ENCODE data around the gene DPYSL5. TPM values are rescaled to one million over a fixed set of nuclear protein-coding genes. Genes with fewer than 3 reads are reported as not detected.
"Not testable (repeated sequence)": the region's sequence is repeated elsewhere in the genome, so short reads cannot be mapped to it uniquely, and the experiment has no call there.

DPYSL5 gene
- polyA plus RNA-seq, 3 donors from 2014 or later: not detected

DNA sequence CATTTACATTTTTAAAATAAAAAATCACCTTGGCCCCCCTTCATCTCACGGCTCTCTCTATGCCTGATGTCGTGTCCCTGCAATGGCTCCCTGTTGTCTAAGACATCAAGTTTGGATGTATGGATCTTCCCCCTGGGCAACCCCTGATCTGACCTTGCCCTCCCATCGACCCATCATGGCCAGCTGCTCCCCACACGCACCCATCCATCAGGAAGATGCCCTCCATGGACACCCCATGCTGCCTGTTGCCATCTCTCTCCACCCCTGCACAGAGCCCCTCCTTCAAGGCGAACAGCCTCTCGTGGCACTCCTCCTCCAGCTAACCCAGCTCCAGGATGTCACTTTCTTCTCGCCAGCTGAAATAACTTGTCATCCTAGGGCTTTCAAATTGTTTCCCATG is 59.5 kb downstream of the DPYSL5 start:
- no peak for DNase-seq
- no peak overlapping the region for H3K4me3 Mint-ChIP-seq
- peaks cover 0 to 13% (median 2%) of the 10 kb centered on the region in 3 donors for H3K27me3 Mint-ChIP-seq (ENCODE audit: low read depth in 3 of 3)
- no peaks in the 10 kb centered on the region for H3K9me3 Mint-ChIP-seq
- H3K36me3 Mint-ChIP-seq: no peaks in the 10 kb centered on the region
- H3K27ac Mint-ChIP-seq: no peak overlapping the region
- no peaks in the 10 kb centered on the region for H3K4me1 Mint-ChIP-seq

DNA sequence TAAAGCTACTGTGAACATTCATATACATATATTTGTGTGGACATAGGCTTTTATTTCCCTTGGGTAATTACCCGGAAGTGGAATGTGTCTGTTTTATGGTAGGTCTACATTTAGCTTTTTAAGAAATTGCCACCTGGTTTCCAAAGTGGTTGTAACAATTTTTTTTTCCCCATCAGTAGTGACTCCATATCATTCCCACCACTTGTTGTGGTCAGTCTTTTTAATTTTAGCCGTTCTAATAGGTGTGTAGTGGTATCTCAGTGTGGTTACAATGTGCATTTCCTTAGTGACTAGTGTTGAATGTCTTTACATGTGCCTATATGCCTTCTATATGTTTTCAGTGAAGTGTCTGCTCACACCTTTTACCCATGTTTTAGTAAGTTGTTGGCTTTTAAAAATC is 62.2 kb downstream of the DPYSL5 start:
- Mint-ChIP-seq H3K27me3 (ENCODE audit: low read depth in 3 of 3) (peaks cover 2 to 19% (median 2%) of the 10 kb centered on the region in 3 donors), H3K27ac (no peak overlapping the region), H3K4me3 (no peak overlapping the region), H3K36me3 (no peaks in the 10 kb centered on the region), H3K9me3 (no peaks in the 10 kb centered on the region), H3K4me1 (no peaks in the 10 kb centered on the region)
- no peak for DNase-seq

- no peak for DNase-seq
- Mint-ChIP-seq H3K4me3 (no peak overlapping the region), H3K9me3 (no peaks in the 10 kb centered on the region), H3K36me3 (no peaks in the 10 kb centered on the region), H3K4me1 (no peaks in the 10 kb centered on the region), H3K27me3 (ENCODE audit: low read depth in 3 of 3) (peaks cover 2 to 14% (median 2%) of the 10 kb centered on the region in 3 donors), H3K27ac (no peak overlapping the region)
These were observed 64.3 kb downstream of the DPYSL5 start for GRCh38 chr2:26911911-26912861.

GRCh38 chr2:26913606-26913998 is 65.7 kb downstream of the DPYSL5 start:
- Mint-ChIP-seq H3K4me3 (no peak overlapping the region), H3K27ac (no peak overlapping the region), H3K36me3 (no peaks in the 10 kb centered on the region)

GRCh38 chr2:26913999-26914658 is 66.2 kb downstream of the DPYSL5 start:
- Mint-ChIP-seq H3K36me3 (no peaks in the 10 kb centered on the region), H3K27ac (no peak overlapping the region), H3K4me3 (no peak overlapping the region), H3K9me3 (no peaks in the 10 kb centered on the region), H3K4me1 (no peaks in the 10 kb centered on the region), H3K27me3 (ENCODE audit: low read depth in 3 of 3) (peaks cover 2 to 11% (median 4%) of the 10 kb centered on the region in 3 donors)
- DNase-seq: no peak

More at GRCh38 chr2:26913606-26913998, 65.7 kb downstream of the DPYSL5 start:
- H3K4me1 Mint-ChIP-seq: no peaks in the 10 kb centered on the region
- H3K27me3 Mint-ChIP-seq (ENCODE audit: low read depth in 3 of 3): peaks cover 0 to 11% (median 2%) of the 10 kb centered on the region in 3 donors
- no peak for DNase-seq
- no peaks in the 10 kb centered on the region for H3K9me3 Mint-ChIP-seq

GRCh38 chr2:26914659-26915310 is 66.9 kb downstream of the DPYSL5 start:
- H3K27me3 Mint-ChIP-seq (ENCODE audit: low read depth in 3 of 3): peaks cover 4 to 11% (median 5%) of the 10 kb centered on the region in 3 donors
- no peaks in the 10 kb centered on the region for H3K36me3 Mint-ChIP-seq
- H3K4me3 Mint-ChIP-seq: no peak overlapping the region
- DNase-seq: no peak
- no peaks in the 10 kb centered on the region for H3K4me1 Mint-ChIP-seq
- H3K27ac Mint-ChIP-seq: no peak overlapping the region
- no peaks in the 10 kb centered on the region for H3K9me3 Mint-ChIP-seq

- Mint-ChIP-seq H3K4me3 (no peak overlapping the region), H3K4me1 (no peaks in the 10 kb centered on the region), H3K27me3 (ENCODE audit: low read depth in 3 of 3) (peaks cover 4 to 10% (median 5%) of the 10 kb centered on the region in 3 donors), H3K9me3 (no peaks in the 10 kb centered on the region), H3K36me3 (no peaks in the 10 kb centered on the region), H3K27ac (no peak overlapping the region)
- DNase-seq: no peak
These were observed 67.4 kb downstream of the DPYSL5 start for GRCh38 chr2:26915316-26915715.

- Mint-ChIP-seq H3K27me3 (ENCODE audit: low read depth in 3 of 3) (peaks cover 4 to 6% (median 5%) of the 10 kb centered on the region in 3 donors), H3K4me3 (no peak overlapping the region), H3K36me3 (no peaks in the 10 kb centered on the region), H3K9me3 (no peaks in the 10 kb centered on the region), H3K4me1 (no peaks in the 10 kb centered on the region), H3K27ac (no peak overlapping the region)
- DNase-seq: no peak
These were observed 68.3 kb downstream of the DPYSL5 start for GRCh38 chr2:26916128-26916692.

DNA sequence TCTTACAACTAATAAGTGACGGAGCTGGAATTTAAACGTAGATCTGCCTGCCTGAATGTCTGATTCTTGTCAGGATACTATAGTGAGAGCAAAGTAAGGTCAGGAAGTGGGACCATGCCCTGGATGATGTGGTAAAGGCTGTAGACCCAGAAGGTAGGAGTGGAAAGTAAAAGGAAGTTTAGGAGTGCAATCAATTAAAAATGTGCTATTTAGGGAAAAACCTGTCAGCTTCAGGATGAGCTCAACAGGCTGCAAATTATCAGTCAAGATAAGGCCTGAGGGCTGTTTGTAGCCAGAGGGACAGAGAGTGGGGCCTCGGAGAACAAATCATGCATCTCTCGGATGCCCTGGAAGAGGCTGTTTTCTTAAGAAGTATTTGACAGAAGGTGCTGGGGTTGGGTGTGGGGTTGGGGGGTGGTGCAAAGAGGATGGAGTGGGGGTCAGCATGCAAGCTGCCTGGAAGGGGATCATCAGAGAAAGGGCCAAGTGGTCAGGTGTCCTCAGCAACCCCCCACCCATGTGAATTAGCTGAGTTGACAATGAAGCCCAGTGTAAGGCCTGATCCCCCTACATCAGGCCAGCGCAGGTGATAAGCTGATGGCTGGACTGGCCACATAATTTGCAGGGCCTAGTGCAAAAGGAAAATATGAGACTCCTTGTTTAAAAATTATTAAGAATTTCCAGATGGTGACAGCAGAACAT is 69.4 kb downstream of the DPYSL5 start:
- Mint-ChIP-seq H3K9me3 (no peaks in the 10 kb centered on the region), H3K27ac (no peak overlapping the region), H3K27me3 (ENCODE audit: low read depth in 3 of 3) (peaks cover 5 to 7% (median 6%) of the 10 kb centered on the region in 3 donors), H3K36me3 (no peaks in the 10 kb centered on the region), H3K4me1 (no peaks in the 10 kb centered on the region), H3K4me3 (no peak overlapping the region)
- DNase-seq: no peak

DNA sequence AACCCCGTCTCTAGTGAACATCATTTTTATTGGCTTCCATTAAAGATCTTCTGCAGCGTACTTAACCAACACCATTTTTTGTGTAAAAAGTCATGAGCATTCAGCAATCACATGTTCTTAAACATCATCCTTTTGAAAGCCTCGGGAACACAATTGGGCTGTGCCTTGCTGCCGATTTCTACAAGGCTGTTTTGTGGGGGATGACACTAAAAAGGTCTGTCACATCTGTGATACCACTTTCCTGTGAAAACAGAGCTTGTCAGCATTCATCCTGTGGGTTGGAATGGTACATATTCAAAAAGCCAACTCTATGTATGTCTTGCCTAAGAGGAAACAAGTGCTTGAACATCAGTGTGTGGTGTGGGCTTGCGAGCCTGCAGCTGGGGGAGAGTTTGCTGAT is 73.4 kb downstream of the DPYSL5 start:
- no peaks in the 10 kb centered on the region for H3K9me3 Mint-ChIP-seq
- peaks cover 0 to 3% of the 10 kb centered on the region in 2 donors for H3K4me1 Mint-ChIP-seq
- peaks cover 3 to 8% (median 5%) of the 10 kb centered on the region in 3 donors for H3K27me3 Mint-ChIP-seq (ENCODE audit: low read depth in 3 of 3)
- H3K36me3 Mint-ChIP-seq: no peaks in the 10 kb centered on the region
- no peak for DNase-seq
- no peak overlapping the region for H3K27ac Mint-ChIP-seq
- H3K4me3 Mint-ChIP-seq: no peak overlapping the region

DNA sequence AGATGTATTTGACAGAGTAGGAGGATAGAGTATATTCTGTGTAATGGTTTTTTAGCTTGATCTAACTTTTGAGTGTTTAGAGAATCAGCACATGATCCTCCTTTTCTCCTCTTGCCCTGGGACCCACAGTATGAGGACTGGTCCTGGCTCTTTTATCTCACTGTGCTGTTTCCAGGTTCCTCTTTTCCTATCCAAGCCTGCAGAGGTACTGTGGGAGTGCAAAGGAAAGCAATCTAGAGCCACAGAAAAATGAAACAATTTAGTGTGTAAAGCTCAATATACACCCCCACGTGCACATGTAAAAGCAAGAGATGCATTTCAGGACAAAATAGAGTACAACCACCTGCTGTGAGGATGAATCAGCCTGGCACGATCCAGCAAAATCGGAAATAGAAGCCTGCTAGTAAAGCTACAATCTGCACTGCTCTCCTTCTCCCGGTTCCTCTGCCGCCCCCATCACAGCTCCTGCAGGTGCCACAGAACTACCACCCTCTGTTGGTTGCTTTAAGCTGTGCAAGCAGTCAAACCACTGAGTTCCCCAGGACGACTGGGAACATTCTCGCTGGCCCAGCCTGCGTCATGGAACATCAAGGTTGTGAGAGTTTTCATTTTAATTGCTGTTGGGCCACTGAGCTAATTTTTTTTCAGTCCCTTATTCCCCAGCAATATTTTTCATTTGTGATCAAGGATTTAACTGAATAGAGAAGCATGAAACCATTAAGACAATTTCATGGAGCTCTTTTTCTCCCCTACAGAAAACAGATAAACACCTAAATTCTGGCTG is 74.7 kb downstream of the DPYSL5 start:
- DNase-seq: peak in 1 of 3 donors; percentile 6
- H3K36me3 Mint-ChIP-seq: no peaks in the 10 kb centered on the region

DNA sequence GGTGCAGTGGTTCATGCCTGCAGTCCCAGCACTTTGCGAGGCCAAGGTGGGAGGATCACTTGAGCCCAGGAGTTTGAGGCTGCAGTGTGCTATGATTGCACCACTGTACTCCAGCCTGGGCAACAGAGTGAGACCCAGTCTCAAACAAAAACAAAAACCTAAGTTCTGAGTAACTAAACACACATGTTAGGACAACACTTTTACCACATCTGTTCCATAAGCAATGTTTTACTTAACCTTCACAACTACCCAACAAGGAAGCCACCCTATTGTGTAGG is 75.2 kb downstream of the DPYSL5 start:
- H3K4me1 Mint-ChIP-seq; DNase-seq; H3K9me3 Mint-ChIP-seq; H3K27me3 Mint-ChIP-seq (ENCODE audit: low read depth in 3 of 3); H3K27ac Mint-ChIP-seq; H3K4me3 Mint-ChIP-seq; H3K36me3 Mint-ChIP-seq: not testable (repeated sequence)

More for the DNA sequence above, 74.7 kb downstream of the DPYSL5 start:
- Mint-ChIP-seq H3K27me3 (ENCODE audit: low read depth in 3 of 3) (peaks cover 3 to 8% (median 5%) of the 10 kb centered on the region in 3 donors), H3K27ac (no peak overlapping the region), H3K9me3 (no peaks in the 10 kb centered on the region), H3K4me1 (peaks cover 0 to 3% of the 10 kb centered on the region in 2 donors), H3K4me3 (peak overlapping the region in 1 of 5 donors; percentile 4)

GRCh38 chr2:26924731-26925099 is 76.8 kb downstream of the DPYSL5 start:
- Mint-ChIP-seq H3K4me3 (no peak overlapping the region), H3K9me3 (no peaks in the 10 kb centered on the region), H3K36me3 (no peaks in the 10 kb centered on the region), H3K27ac (no peak overlapping the region), H3K4me1 (peaks cover 0 to 3% of the 10 kb centered on the region in 2 donors), H3K27me3 (ENCODE audit: low read depth in 3 of 3) (peaks cover 3 to 8% (median 4%) of the 10 kb centered on the region in 3 donors)
- DNase-seq: no peak
